Endodermal cell (in vitro differentiated cells): Measurements from ENCODE around the gene CFI. TPM values are rescaled to one million over a fixed set of nuclear protein-coding genes. Genes with fewer than 3 reads are reported as not detected.

Experiments used
- DNase-seq: peaks from one replicate; pipeline ENCODE4 v3.0.0-alpha.2; 2017
- H3K27ac ChIP-seq: 2 replicates; pipeline ENCODE4 v1.5.1; 2013; ENCODE audit warnings: mild to moderate bottlenecking, low read depth, low read length, moderate library complexity
- H3K27me3 ChIP-seq: 2 replicates; pipeline ENCODE4 v1.6.1; 2013; ENCODE audit warnings: mild to moderate bottlenecking, low read length, moderate library complexity; ENCODE audit not compliant: insufficient read depth, control insufficient read depth, poor library complexity, severe bottlenecking
- H3K36me3 ChIP-seq: 2 replicates; pipeline ENCODE4 v1.7.0; 2013; ENCODE audit warnings: mild to moderate bottlenecking, low read length, moderate library complexity; ENCODE audit not compliant: control insufficient read depth, insufficient read depth
- H3K4me1 ChIP-seq: one replicate; pipeline ENCODE4 v1.7.0; 2013; ENCODE audit warnings: low read length; ENCODE audit not compliant: control insufficient read depth, insufficient read depth
- H3K4me3 ChIP-seq: 2 replicates; pipeline ENCODE4 v1.5.1; 2013; ENCODE audit warnings: mild to moderate bottlenecking, low read length, moderate library complexity
- H3K9ac ChIP-seq: 2 replicates; pipeline ENCODE4 v1.6.1; 2013; ENCODE audit warnings: mild to moderate bottlenecking, low read length, moderate library complexity; ENCODE audit not compliant: poor library complexity, severe bottlenecking; ENCODE audit errors: extremely low read depth
- H3K9me3 ChIP-seq: 2 replicates; pipeline ENCODE4 v1.6.1; 2013; ENCODE audit warnings: mild to moderate bottlenecking, low read length, moderate library complexity; ENCODE audit not compliant: control insufficient read depth
- H3K27ac Mint-ChIP-seq: 2 replicates; pipeline ENCODE4 v1.8.0; 2020; ENCODE audit warnings: mixed read lengths
- H3K27me3 Mint-ChIP-seq: 2 replicates; pipeline ENCODE4 v1.8.0; 2021; ENCODE audit warnings: mild to moderate bottlenecking, mixed read lengths; ENCODE audit not compliant: insufficient read depth
- H3K36me3 Mint-ChIP-seq: 2 replicates; pipeline ENCODE4 v1.8.0; 2020; ENCODE audit warnings: low read depth, mixed read lengths
- H3K4me1 Mint-ChIP-seq: 2 replicates; pipeline ENCODE4 v1.8.0; 2020; ENCODE audit warnings: mixed read lengths
- H3K4me3 Mint-ChIP-seq: 2 replicates; pipeline ENCODE4 v1.8.0; 2020; ENCODE audit warnings: mild to moderate bottlenecking, moderate library complexity, mixed read lengths
- H3K9me3 Mint-ChIP-seq: 2 replicates; pipeline ENCODE4 v1.8.0; 2020; ENCODE audit warnings: mild to moderate bottlenecking, mixed read lengths
- CTCF ChIP-seq: fragments of 200-600 bp; sonication (generic); conservative IDR thresholded peaks from 2 replicates; pipeline ENCODE4 v1.5.0; 2021; ENCODE audit warnings: antibody characterized with exemption, mild to moderate bottlenecking
- WGBS, 2 experiments: methylation state at CpG; one replicate each; pipeline versions ENCODE4 v1.1.5 to v1.1.7; 2013; ENCODE audit warnings: missing lambda C conversion rate in 2 of 2, mixed read lengths in 1 of 2; ENCODE audit not compliant: insufficient coverage in 1 of 2, insufficient read length in 1 of 2; 5-methylcytosine and 5-hydroxymethylcytosine counted together
- long read RNA-seq, 4 experiments: library from polyadenylated mRNA in 2 of 4; library from RNA in 1 of 4; library from capped mRNA in 1 of 4; stranded (forward) in 3 of 4; unstranded in 1 of 4; transcript quantifications; one replicate each; pipeline ENCODE4 v2.0.0, GENCODE V29; 2020 to 2021; ENCODE audit warnings: inconsistent platforms in 1 of 4
- polyA plus RNA-seq, 2 experiments: library from polyadenylated mRNA; stranded (reverse); fragments of 50-300 nt; gene quantifications; one replicate each; pipeline ENCODE4 v1.2.3, GENCODE V29; 2013
- total RNA-seq, 2 donors: library from RNA; stranded (reverse); fragmentation: NEBNext Ultra II Directional in 1 of 2; extraction: Animal tissue kit (Norgen Biotek cat#: 25700) in 1 of 2; gene quantifications; 2 replicates in 1 of 2; 3 replicates in 1 of 2; pipeline ENCODE4 v1.2.1, GENCODE V29; 2021

Gene CFI
- total RNA-seq = not detected
- 0.25 TPM for polyA plus RNA-seq (2013, experiment 1 of 2)
- polyA plus RNA-seq (2013, experiment 2 of 2) = 0.62 TPM
- long read RNA-seq, experiment 1 = 0 reads
- long read RNA-seq, experiment 2 = 0 reads
- long read RNA-seq, experiment 3 = 0 reads
- long read RNA-seq, experiment 4 = 0 reads

GRCh38 chr4:109801895-109802319, at the start of gene CFI:
Gene CFI (minus strand): TSS chr4:109801999. CDS start chr4:109801971, 28 bp downstream.
- WGBS, 2 experiments = 86 to 97% methylated on average over 2 of the region's 2 CpGs
- Histone ChIP-seq H3K36me3 (no peaks in the 10 kb centered on the region), H3K4me3 (no peak within 1 kb of the TSS), H3K9ac (no peak within 1 kb of the TSS), H3K4me1 (no peaks in the 10 kb centered on the region), H3K27ac (no peak within 1 kb of the TSS), H3K27me3 (no peaks in the 10 kb centered on the region), H3K9me3 (no peaks in the 10 kb centered on the region)
- Mint-ChIP-seq H3K9me3 (peaks cover 3% of the 10 kb centered on the region), H3K27me3 (no peaks in the 10 kb centered on the region), H3K4me3 (no peak within 1 kb of the TSS), H3K4me1 (no peaks in the 10 kb centered on the region), H3K36me3 (no peaks in the 10 kb centered on the region), H3K27ac (no peak within 1 kb of the TSS)
- DNase-seq = no peak
- TF ChIP-seq CTCF = no peak

GRCh38 chr4:109850601-109851000, 48.8 kb upstream of the CFI start:
- Mint-ChIP-seq H3K27me3 (peaks cover 2% of the 10 kb centered on the region), H3K9me3 (peaks cover 14% of the 10 kb centered on the region), H3K27ac (no peak overlapping the region), H3K4me3 (no peak overlapping the region), H3K36me3 (peaks cover 7% of the 10 kb centered on the region), H3K4me1 (peaks cover 26% of the 10 kb centered on the region)
- no peaks in the 10 kb centered on the region for H3K27me3 ChIP-seq
- H3K9me3 ChIP-seq = peaks cover 1% of the 10 kb centered on the region
- TF ChIP-seq CTCF = no peak
- H3K4me1 ChIP-seq = peaks cover 7% of the 10 kb centered on the region
- H3K9ac ChIP-seq = no peak overlapping the region
- no peak for DNase-seq
- 86 to 100% methylated on average over 3 to 5 of the region's 5 CpGs for WGBS, 2 experiments
- peaks cover 4% of the 10 kb centered on the region for H3K36me3 ChIP-seq
- no peak overlapping the region for H3K27ac ChIP-seq
- H3K4me3 ChIP-seq = no peak overlapping the region

GRCh38 chr4:109848501-109848900, 46.7 kb upstream of the CFI start:
- H3K36me3 ChIP-seq = peaks cover 4% of the 10 kb centered on the region
- H3K9me3 Mint-ChIP-seq = peaks cover 4% of the 10 kb centered on the region
- peak overlapping the region; percentile 16 for H3K4me3 Mint-ChIP-seq
- 57 to 78% methylated on average over 1 to 2 of the region's 2 CpGs for WGBS, 2 experiments
- peaks cover 30% of the 10 kb centered on the region for H3K4me1 Mint-ChIP-seq
- H3K36me3 Mint-ChIP-seq = peaks cover 5% of the 10 kb centered on the region
- H3K4me1 ChIP-seq = peaks cover 7% of the 10 kb centered on the region
- no peak for DNase-seq
- peak overlapping the region; percentile 15 for H3K4me3 ChIP-seq
- H3K27me3 Mint-ChIP-seq = peaks cover 2% of the 10 kb centered on the region
- no peaks in the 10 kb centered on the region for H3K27me3 ChIP-seq
- H3K27ac Mint-ChIP-seq = peak overlapping the region; percentile 69
- H3K27ac ChIP-seq = no peak overlapping the region
- no peak overlapping the region for H3K9ac ChIP-seq
- no peaks in the 10 kb centered on the region for H3K9me3 ChIP-seq
- no peak for TF ChIP-seq CTCF
